Measurements from ENCODE around the gene MAN1C1.

- TF ChIP-seq, protein P1, sequence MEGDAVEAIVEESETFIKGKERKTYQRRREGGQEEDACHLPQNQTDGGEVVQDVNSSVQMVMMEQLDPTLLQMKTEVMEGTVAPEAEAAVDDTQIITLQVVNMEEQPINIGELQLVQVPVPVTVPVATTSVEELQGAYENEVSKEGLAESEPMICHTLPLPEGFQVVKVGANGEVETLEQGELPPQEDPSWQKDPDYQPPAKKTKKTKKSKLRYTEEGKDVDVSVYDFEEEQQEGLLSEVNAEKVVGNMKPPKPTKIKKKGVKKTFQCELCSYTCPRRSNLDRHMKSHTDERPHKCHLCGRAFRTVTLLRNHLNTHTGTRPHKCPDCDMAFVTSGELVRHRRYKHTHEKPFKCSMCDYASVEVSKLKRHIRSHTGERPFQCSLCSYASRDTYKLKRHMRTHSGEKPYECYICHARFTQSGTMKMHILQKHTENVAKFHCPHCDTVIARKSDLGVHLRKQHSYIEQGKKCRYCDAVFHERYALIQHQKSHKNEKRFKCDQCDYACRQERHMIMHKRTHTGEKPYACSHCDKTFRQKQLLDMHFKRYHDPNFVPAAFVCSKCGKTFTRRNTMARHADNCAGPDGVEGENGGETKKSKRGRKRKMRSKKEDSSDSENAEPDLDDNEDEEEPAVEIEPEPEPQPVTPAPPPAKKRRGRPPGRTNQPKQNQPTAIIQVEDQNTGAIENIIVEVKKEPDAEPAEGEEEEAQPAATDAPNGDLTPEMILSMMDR (IDR thresholded peaks at IDR 0.05) = no peak
- TF ChIP-seq POLR2AphosphoS5 (IDR thresholded peaks at IDR 0.05; ENCODE audit: low read depth, low read length) (no peak), REST (IDR thresholded peaks at IDR 0.05; ENCODE audit: insufficient read depth in 1 of 2, low read depth in 2 of 2, low read length in 1 of 2) (no peak), TCF7L2 (IDR thresholded peaks at IDR 0.05; ENCODE audit: low read depth, low read length) (no peak)
Observed at GRCh38 chr1:25570798-25571521, 45.6 kb upstream of the MAN1C1 start.
